Femur (tissue), 1 donor: ENCODE data around the gene MAP3K9.

Source experiments
- DNase-seq: peaks from one replicate; pipeline ENCODE4 v3.0.0-alpha.2; 2017

MAP3K9 gene

GRCh38 chr14:70816525-70816924, 7.2 kb upstream of the MAP3K9 start:
- DNase-seq: no peak

GRCh38 chr14:70814466-70814865, 5.2 kb upstream of the MAP3K9 start:
- DNase-seq: no peak

GRCh38 chr14:70812124-70812818, 3.0 kb upstream of the MAP3K9 start:
- no peak for DNase-seq

GRCh38 chr14:70811578-70811977, 2.3 kb upstream of the MAP3K9 start:
- no peak for DNase-seq

GRCh38 chr14:70811050-70811449, 1.7 kb upstream of the MAP3K9 start:
- DNase-seq: no peak

- no peak for DNase-seq
These were observed 1.3 kb upstream of the MAP3K9 start for GRCh38 chr14:70810621-70811020.

GRCh38 chr14:70808416-70809224, 693 bp downstream of the MAP3K9 start:
- no peak for DNase-seq

GRCh38 chr14:70807898-70808415, 1.4 kb downstream of the MAP3K9 start:
- no peak for DNase-seq

GRCh38 chr14:70804556-70805162, 4.7 kb downstream of the MAP3K9 start:
- no peak for DNase-seq

- no peak for DNase-seq
These were observed 5.7 kb downstream of the MAP3K9 start for GRCh38 chr14:70803321-70804310.

- DNase-seq: no peak
These were observed 6.9 kb downstream of the MAP3K9 start for GRCh38 chr14:70802379-70802778.

- DNase-seq: no peak
These were observed 7.5 kb downstream of the MAP3K9 start for GRCh38 chr14:70801836-70802235.

GRCh38 chr14:70796551-70796950, 12.8 kb downstream of the MAP3K9 start:
- no peak for DNase-seq

GRCh38 chr14:70794294-70794693, 15.0 kb downstream of the MAP3K9 start:
- no peak for DNase-seq

GRCh38 chr14:70793637-70794036, 15.7 kb downstream of the MAP3K9 start:
- DNase-seq: no peak

GRCh38 chr14:70792939-70793338, 16.4 kb downstream of the MAP3K9 start:
- no peak for DNase-seq

- no peak for DNase-seq
These were observed 17.3 kb downstream of the MAP3K9 start for GRCh38 chr14:70791971-70792370.

GRCh38 chr14:70789961-70790360, 19.4 kb downstream of the MAP3K9 start:
- no peak for DNase-seq

- DNase-seq: no peak
These were observed 20.0 kb downstream of the MAP3K9 start for GRCh38 chr14:70789361-70789760.

- DNase-seq: no peak
These were observed 20.4 kb downstream of the MAP3K9 start for GRCh38 chr14:70788898-70789297.

- DNase-seq: no peak
These were observed 23.8 kb downstream of the MAP3K9 start for GRCh38 chr14:70785556-70785955.

- DNase-seq: no peak
These were observed 24.4 kb downstream of the MAP3K9 start for GRCh38 chr14:70784886-70785285.
